Hepatocyte (in vitro differentiated cells): ENCODE data around the gene MBD5. TPM values are rescaled to one million over a fixed set of nuclear protein-coding genes. Genes with fewer than 3 reads are reported as not detected.

Experiments used
- DNase-seq: peaks from one replicate; pipeline ENCODE4 v3.0.0-alpha.2; 2016; ENCODE audit warnings: low spot score
- H2AFZ ChIP-seq: fragments of 200-600 bp; sonication (generic); 2 replicates; pipeline ENCODE4 v1.6.0; 2016; ENCODE audit warnings: antibody characterized with exemption, mild to moderate bottlenecking
- H3K27ac ChIP-seq: fragments of 200-600 bp; sonication (generic); 2 replicates; pipeline ENCODE4 v1.5.1; 2016; ENCODE audit warnings: mild to moderate bottlenecking
- H3K27me3 ChIP-seq: fragments of 200-600 bp; sonication (generic); 2 replicates; pipeline ENCODE4 v1.6.1; 2016
- H3K36me3 ChIP-seq: fragments of 200-600 bp; sonication (generic); replicated peaks from 2 replicates; pipeline ENCODE4 v1.5.1; 2016; ENCODE audit warnings: low read depth; ENCODE audit not compliant: insufficient read depth
- H3K4me1 ChIP-seq: fragments of 200-600 bp; sonication (generic); 2 replicates; pipeline ENCODE4 v1.5.1; 2016; ENCODE audit warnings: mild to moderate bottlenecking, moderate library complexity; ENCODE audit not compliant: insufficient read depth
- H3K4me2 ChIP-seq: fragments of 200-600 bp; sonication (generic); 2 replicates; pipeline ENCODE4 v1.6.0; 2016
- H3K4me3 ChIP-seq: fragments of 200-600 bp; sonication (generic); 2 replicates; pipeline ENCODE4 v1.5.1; 2016; ENCODE audit warnings: mild to moderate bottlenecking
- H3K79me2 ChIP-seq: fragments of 200-600 bp; sonication (generic); 2 replicates; pipeline ENCODE4 v1.6.0; 2017; ENCODE audit warnings: mild to moderate bottlenecking
- H3K9me2 ChIP-seq: fragments of 200-600 bp; sonication (generic); replicated peaks from 2 replicates; pipeline ENCODE4 v1.6.0; 2017; ENCODE audit warnings: mild to moderate bottlenecking; ENCODE audit not compliant: insufficient read depth
- H3K9me3 ChIP-seq: fragments of 200-600 bp; sonication (generic); 2 replicates; pipeline ENCODE4 v1.5.1; 2016; ENCODE audit warnings: low read depth, mild to moderate bottlenecking
- H4K20me1 ChIP-seq: fragments of 200-600 bp; sonication (generic); 2 replicates; pipeline ENCODE4 v1.6.0; 2016; ENCODE audit warnings: mild to moderate bottlenecking; ENCODE audit not compliant: insufficient read depth, poor library complexity, severe bottlenecking
- CTCF ChIP-seq: fragments of 200-600 bp; sonication (generic); IDR thresholded peaks from 2 replicates; pipeline ENCODE4 v1.5.1; 2016; ENCODE audit warnings: antibody characterized with exemption, mild to moderate bottlenecking; ENCODE audit not compliant: poor library complexity
- EZH2 ChIP-seq: fragments of 200-600 bp; sonication (generic); IDR thresholded peaks from 2 replicates; pipeline ENCODE4 v1.6.1; 2016; ENCODE audit warnings: antibody characterized with exemption, mild to moderate bottlenecking, borderline replicate concordance
- EZH2phosphoT487 ChIP-seq: fragments of 200-600 bp; sonication (generic); IDR thresholded peaks from one replicate; pipeline ENCODE4 v1.6.1; 2018; ENCODE audit warnings: antibody characterized with exemption, mild to moderate bottlenecking, low read depth, moderate library complexity; ENCODE audit not compliant: unreplicated experiment, severe bottlenecking
- WGBS: methylation state at CpG from one replicate; pipeline ENCODE4 v1.1.6; 2016; ENCODE audit warnings: low lambda C conversion rate; ENCODE audit errors: missing lambda C conversion rate; 5-methylcytosine and 5-hydroxymethylcytosine counted together
- polyA plus RNA-seq: library from polyadenylated mRNA; unstranded; fragments of >200 nt; fragmentation: Nextera tagmentation; extraction: Ambion mirVana; gene quantifications from 2 replicates; pipeline ENCODE4 v1.2.1, GENCODE V29; 2016
- total RNA-seq: library from RNA; depleted of rRNA; stranded (reverse); fragments of >200 nt; gene quantifications from 2 replicates; pipeline ENCODE4 v1.2.3, GENCODE V29; 2014

MBD5 gene
- total and polyA plus RNA-seq, 2 experiments from 2014 or later: 20.9 to 36.2 TPM

- Histone ChIP-seq H2AFZ (no peak overlapping the region), H3K4me1 (no peaks in the 10 kb centered on the region), H3K4me3 (no peak overlapping the region), H3K9me3 (no peaks in the 10 kb centered on the region), H3K27ac (no peak overlapping the region), H3K79me2 (no peaks in the 10 kb centered on the region), H3K27me3 (no peaks in the 10 kb centered on the region), H3K36me3 (no peaks in the 10 kb centered on the region), H3K9me2 (no peaks in the 10 kb centered on the region), H3K4me2 (no peak overlapping the region), H4K20me1 (no peaks in the 10 kb centered on the region)
- 87% methylated on average over 3 of the region's 3 CpGs for WGBS
- TF ChIP-seq EZH2 (no peak), EZH2phosphoT487 (no peak), CTCF (no peak)
- DNase-seq: no peak
These were observed 280.5 kb downstream of the MBD5 start for GRCh38 chr2:148301362-148301761.

GRCh38 chr2:148302526-148302925, 281.6 kb downstream of the MBD5 start:
- Histone ChIP-seq H3K27ac (no peak overlapping the region), H2AFZ (no peak overlapping the region), H3K36me3 (no peaks in the 10 kb centered on the region), H3K4me3 (no peak overlapping the region), H3K79me2 (no peaks in the 10 kb centered on the region), H3K27me3 (no peaks in the 10 kb centered on the region), H3K9me3 (no peaks in the 10 kb centered on the region), H3K9me2 (no peaks in the 10 kb centered on the region), H4K20me1 (no peaks in the 10 kb centered on the region), H3K4me1 (no peaks in the 10 kb centered on the region), H3K4me2 (no peak overlapping the region)
- no peak for DNase-seq
- TF ChIP-seq EZH2 (no peak), EZH2phosphoT487 (no peak), CTCF (no peak)
- 91% methylated on average over 4 of the region's 4 CpGs for WGBS

- Histone ChIP-seq H3K27me3 (no peaks in the 10 kb centered on the region), H3K4me2 (no peak overlapping the region), H3K4me3 (no peak overlapping the region), H3K36me3 (no peaks in the 10 kb centered on the region), H2AFZ (no peak overlapping the region), H3K9me2 (no peaks in the 10 kb centered on the region), H3K4me1 (no peaks in the 10 kb centered on the region), H3K9me3 (no peaks in the 10 kb centered on the region), H4K20me1 (no peaks in the 10 kb centered on the region), H3K79me2 (no peaks in the 10 kb centered on the region), H3K27ac (no peak overlapping the region)
- no peak for DNase-seq
- WGBS: 76% methylated on average over 2 of the region's 2 CpGs
- TF ChIP-seq CTCF (no peak), EZH2 (no peak), EZH2phosphoT487 (no peak)
These were observed 282.3 kb downstream of the MBD5 start for GRCh38 chr2:148303161-148303560.

GRCh38 chr2:148305476-148305875, 284.6 kb downstream of the MBD5 start:
- no peaks in the 10 kb centered on the region for H3K79me2 ChIP-seq
- H3K4me3 ChIP-seq: no peak overlapping the region
- no peaks in the 10 kb centered on the region for H4K20me1 ChIP-seq
- no peaks in the 10 kb centered on the region for H3K36me3 ChIP-seq
- TF ChIP-seq CTCF (no peak), EZH2phosphoT487 (no peak), EZH2 (no peak)
- H3K27me3 ChIP-seq: no peaks in the 10 kb centered on the region
- 72% methylated on average over 5 of the region's 5 CpGs for WGBS
- H3K4me1 ChIP-seq: no peaks in the 10 kb centered on the region
- H3K27ac ChIP-seq: no peak overlapping the region
- H2AFZ ChIP-seq: no peak overlapping the region
- no peaks in the 10 kb centered on the region for H3K9me2 ChIP-seq
- no peak for DNase-seq
- no peaks in the 10 kb centered on the region for H3K9me3 ChIP-seq
- no peak overlapping the region for H3K4me2 ChIP-seq
